A673 (cell line): ENCODE measurements around the gene WDPCP.
"Not testable (repeated sequence)": the region's sequence is repeated elsewhere in the genome, so short reads cannot be mapped to it uniquely, and the experiment has no call there.

Source experiments
- EZH2 ChIP-seq: fragments of 200-600 bp; sonication (generic); IDR thresholded peaks from 2 replicates; pipeline ENCODE4 v1.6.1; 2017; ENCODE audit warnings: borderline replicate concordance, low read depth, mild to moderate bottlenecking, mixed read lengths, antibody characterized with exemption, low read length; ENCODE audit not compliant: poor library complexity, severe bottlenecking
- TF ChIP-seq, protein P1 (sequence below): fragments of 300-800, 200-600 bp; sonication (generic); conservative IDR thresholded peaks from 2 replicates; pipeline ENCODE4 v1.5.1; 2017; ENCODE audit warnings: low read depth, mild to moderate bottlenecking, antibody characterized with exemption, low read length, moderate library complexity, mixed read lengths

DNA sequence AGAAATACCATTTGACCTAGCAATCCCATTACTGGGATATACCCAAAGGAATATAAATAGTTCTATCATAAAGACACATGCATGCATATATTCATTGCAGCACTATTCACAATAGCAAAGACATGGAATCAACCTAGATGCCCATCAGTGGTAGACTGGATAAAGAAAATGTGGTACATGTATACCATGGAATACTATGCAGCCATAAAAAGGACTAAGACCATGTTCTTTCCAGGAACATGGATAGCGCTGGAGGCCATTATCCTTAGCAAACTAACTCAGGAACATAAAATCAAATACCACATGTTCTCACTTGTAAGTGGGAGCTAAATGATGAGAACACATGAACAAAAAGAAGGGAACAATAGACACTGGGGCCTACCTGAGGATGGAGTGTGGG is 119.0 kb downstream of the WDPCP start:
- TF ChIP-seq, protein P1, sequence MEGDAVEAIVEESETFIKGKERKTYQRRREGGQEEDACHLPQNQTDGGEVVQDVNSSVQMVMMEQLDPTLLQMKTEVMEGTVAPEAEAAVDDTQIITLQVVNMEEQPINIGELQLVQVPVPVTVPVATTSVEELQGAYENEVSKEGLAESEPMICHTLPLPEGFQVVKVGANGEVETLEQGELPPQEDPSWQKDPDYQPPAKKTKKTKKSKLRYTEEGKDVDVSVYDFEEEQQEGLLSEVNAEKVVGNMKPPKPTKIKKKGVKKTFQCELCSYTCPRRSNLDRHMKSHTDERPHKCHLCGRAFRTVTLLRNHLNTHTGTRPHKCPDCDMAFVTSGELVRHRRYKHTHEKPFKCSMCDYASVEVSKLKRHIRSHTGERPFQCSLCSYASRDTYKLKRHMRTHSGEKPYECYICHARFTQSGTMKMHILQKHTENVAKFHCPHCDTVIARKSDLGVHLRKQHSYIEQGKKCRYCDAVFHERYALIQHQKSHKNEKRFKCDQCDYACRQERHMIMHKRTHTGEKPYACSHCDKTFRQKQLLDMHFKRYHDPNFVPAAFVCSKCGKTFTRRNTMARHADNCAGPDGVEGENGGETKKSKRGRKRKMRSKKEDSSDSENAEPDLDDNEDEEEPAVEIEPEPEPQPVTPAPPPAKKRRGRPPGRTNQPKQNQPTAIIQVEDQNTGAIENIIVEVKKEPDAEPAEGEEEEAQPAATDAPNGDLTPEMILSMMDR: not testable (repeated sequence)
- TF ChIP-seq EZH2: not testable (repeated sequence)
